ENCODE results near the gene NME3. TPM values are rescaled to one million over a fixed set of nuclear protein-coding genes. Genes with fewer than 3 reads are reported as not detected.

The NME3 gene
- total RNA-seq, 4 donors from 2014 or later: 35.3 to 208 (median 59.7) TPM

DNA sequence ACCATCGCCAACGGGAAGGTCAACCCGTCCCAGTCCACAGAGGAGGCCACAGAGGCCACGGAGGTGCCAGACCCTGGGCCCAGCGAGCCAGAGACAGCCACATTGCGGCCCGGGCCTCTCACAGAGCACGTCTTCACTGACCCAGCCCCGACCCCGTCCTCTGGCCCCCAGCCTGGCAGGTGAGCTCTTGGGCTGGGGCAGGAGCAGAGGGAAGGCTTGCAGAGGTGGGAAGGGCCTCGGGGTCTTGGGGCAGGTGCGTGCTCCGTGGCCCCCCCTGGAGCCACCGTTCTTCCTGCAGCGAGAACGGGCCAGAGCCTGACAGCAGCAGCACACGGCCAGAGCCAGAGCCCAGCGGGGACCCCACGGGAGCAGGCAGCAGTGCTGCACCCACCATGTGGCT is 5.1 kb downstream of the NME3 start:
- Histone ChIP-seq H3K9me3 (no peaks in the 10 kb centered on the region), H3K4me1 (peaks cover 0 to 11% of the 10 kb centered on the region in 2 donors), H3K27me3 (no peaks in the 10 kb centered on the region), H3K27ac (no peak overlapping the region), H3K4me3 (no peak overlapping the region), H3K36me3 (no peaks in the 10 kb centered on the region)
- TF ChIP-seq POLR2A (IDR thresholded peaks at IDR 0.05): no peak
- TF ChIP-seq, protein P1, sequence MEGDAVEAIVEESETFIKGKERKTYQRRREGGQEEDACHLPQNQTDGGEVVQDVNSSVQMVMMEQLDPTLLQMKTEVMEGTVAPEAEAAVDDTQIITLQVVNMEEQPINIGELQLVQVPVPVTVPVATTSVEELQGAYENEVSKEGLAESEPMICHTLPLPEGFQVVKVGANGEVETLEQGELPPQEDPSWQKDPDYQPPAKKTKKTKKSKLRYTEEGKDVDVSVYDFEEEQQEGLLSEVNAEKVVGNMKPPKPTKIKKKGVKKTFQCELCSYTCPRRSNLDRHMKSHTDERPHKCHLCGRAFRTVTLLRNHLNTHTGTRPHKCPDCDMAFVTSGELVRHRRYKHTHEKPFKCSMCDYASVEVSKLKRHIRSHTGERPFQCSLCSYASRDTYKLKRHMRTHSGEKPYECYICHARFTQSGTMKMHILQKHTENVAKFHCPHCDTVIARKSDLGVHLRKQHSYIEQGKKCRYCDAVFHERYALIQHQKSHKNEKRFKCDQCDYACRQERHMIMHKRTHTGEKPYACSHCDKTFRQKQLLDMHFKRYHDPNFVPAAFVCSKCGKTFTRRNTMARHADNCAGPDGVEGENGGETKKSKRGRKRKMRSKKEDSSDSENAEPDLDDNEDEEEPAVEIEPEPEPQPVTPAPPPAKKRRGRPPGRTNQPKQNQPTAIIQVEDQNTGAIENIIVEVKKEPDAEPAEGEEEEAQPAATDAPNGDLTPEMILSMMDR (IDR thresholded peaks at IDR 0.05): no peak
- DNase-seq: no peak
- intact Hi-C loops (cut with DNase I; ENCODE audit: low total_unique reads): no loop called here

DNA sequence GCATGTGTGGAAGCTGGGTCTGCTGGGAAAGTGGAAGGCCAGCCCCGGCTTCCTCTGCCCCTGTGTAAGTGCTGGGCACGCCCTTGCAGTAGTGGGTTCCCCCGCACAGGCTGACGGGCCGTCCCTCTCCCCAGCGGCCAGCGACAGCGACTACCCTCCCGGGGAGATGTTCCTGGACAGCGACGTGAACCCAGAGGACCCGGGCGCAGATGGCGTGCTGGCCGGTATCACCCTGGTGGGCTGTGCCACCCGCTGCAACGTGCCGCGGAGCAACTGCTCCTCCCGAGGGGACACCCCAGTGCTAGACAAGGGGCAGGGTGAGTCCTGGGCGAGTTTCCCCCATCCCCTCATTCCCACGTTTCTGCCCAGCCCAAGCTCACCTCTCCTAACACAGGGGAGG is 5.5 kb downstream of the NME3 start:
- Histone ChIP-seq H3K27ac (no peak overlapping the region), H3K27me3 (no peaks in the 10 kb centered on the region), H3K4me3 (no peak overlapping the region), H3K9me3 (no peaks in the 10 kb centered on the region), H3K36me3 (no peaks in the 10 kb centered on the region), H3K4me1 (peaks cover 0 to 11% of the 10 kb centered on the region in 2 donors)
- intact Hi-C loops (cut with DNase I; ENCODE audit: low total_unique reads): no loop called here
- DNase-seq: no peak
- no peak for TF ChIP-seq POLR2A (IDR thresholded peaks at IDR 0.05)
- TF ChIP-seq, protein P1 (IDR thresholded peaks at IDR 0.05): no peak

DNA sequence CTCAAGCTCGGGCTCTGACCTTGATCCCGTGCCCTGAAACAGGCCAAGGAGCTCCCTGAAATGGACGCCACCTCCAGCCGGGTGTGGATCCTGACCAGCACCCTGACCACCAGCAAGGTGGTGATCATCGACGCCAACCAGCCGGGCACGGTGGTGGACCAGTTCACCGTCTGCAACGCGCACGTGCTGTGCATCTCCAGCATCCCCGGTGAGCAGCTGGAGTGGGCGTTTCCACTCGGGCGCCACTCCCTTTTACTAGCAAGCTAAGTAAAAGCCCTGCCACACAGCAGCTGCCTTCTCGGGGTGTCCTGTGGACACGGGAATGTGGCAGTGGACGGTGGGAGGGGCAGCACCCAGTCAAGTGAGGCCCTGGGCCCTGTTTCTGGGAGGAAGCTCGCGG is 6.4 kb downstream of the NME3 start:
- no peak for DNase-seq
- Histone ChIP-seq H3K27ac (no peak overlapping the region), H3K4me3 (no peak overlapping the region), H3K9me3 (no peaks in the 10 kb centered on the region), H3K4me1 (peaks cover 0 to 6% of the 10 kb centered on the region in 2 donors), H3K36me3 (no peaks in the 10 kb centered on the region), H3K27me3 (no peaks in the 10 kb centered on the region)
- intact Hi-C loops (cut with DNase I; ENCODE audit: low total_unique reads): no loop called here
- TF ChIP-seq, protein P1 (IDR thresholded peaks at IDR 0.05): no peak
- TF ChIP-seq POLR2A (IDR thresholded peaks at IDR 0.05): no peak

DNA sequence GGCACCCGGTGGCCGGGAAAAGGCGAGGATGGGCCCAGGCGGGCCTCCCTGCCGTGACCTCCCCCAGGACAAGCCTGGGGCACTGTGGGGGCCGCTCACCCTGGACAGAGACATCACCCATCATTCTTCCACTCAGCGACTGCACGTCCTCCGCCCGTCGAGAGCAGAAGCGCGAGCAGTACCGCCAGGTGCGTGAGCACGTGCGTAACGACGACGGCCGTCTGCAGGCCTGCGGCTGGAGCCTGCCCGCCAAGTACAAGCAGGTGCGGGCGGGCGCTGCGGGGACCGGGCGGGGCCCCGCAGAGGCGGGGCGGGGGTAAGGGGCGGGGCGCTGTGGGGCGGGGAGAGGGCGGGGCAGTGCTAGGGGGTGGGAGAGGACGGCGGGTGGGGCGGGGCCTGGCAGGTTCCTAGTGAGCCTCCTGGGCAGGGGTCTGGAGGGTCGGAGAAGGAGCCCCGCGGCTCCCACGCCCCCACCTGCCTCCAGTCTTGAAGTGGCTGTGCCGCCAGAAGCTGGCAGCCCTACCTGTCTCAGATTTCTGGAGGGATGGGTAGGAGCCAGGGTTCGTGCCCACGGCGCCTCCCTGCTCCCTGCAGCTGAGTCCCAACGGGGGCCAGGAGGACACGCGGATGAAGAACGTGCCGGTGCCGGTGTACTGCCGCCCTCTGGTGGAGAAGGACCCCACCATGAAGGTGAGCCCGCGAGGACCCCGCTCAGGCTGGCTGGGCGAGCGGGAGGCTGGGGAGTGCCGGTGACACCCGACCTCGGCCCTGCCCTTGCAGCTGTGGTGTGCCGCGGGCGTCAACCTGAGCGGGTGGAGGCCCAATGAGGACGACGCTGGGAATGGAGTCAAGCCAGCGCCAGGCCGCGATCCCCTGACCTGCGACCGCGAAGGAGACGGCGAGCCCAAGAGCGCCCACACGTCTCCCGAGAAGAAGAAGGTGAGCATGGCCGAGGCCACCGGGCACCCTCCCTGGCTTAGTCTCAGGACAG is 7.5 kb downstream of the NME3 start:
- TF ChIP-seq, protein P1 (IDR thresholded peaks at IDR 0.05): peak in 1 of 4 experiments; percentile 14
- no peak for TF ChIP-seq POLR2A (IDR thresholded peaks at IDR 0.05)
- Histone ChIP-seq H3K4me3 (no peak overlapping the region), H3K4me1 (no peaks in the 10 kb centered on the region), H3K27ac (no peak overlapping the region), H3K27me3 (no peaks in the 10 kb centered on the region), H3K9me3 (no peaks in the 10 kb centered on the region), H3K36me3 (no peaks in the 10 kb centered on the region)
- intact Hi-C loops (cut with DNase I; ENCODE audit: low total_unique reads): no loop called here
- DNase-seq: no peak

DNA sequence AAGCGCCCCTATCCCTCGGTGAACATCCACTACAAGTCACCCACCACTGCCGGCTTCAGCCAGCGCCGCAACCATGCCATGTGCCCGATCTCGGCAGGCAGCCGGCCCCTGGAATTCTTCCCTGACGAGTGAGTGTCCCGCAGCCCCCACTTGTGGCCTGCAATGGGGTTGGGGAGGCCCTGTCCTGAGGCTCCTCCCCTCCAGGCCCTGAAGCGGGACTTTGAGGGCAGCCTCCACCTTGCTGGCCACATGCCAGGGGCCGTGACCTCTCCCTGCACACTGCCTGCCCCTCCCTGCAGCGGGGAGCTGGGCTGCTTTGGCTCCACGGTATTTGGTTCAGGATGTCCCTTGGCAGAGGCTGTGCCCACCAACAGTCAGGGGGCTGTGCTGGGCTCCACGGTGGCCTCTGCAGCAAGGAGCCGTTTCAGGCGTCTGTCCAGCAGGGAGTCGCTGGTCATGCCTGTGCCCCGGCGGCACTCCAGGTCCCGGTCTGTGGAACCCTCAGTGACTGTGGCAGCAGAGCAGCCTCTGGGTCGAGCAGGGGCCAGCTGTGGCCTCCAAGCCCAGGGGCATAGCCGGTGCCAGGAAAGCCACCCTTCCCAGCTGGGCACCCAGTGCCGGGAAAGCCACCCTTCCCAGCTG is 8.3 kb downstream of the NME3 start:
- intact Hi-C loops (cut with DNase I; ENCODE audit: low total_unique reads): no loop called here
- no peaks in the 10 kb centered on the region for H3K27me3 ChIP-seq
- H3K9me3 ChIP-seq: no peaks in the 10 kb centered on the region
- TF ChIP-seq, protein P1 (IDR thresholded peaks at IDR 0.05): no peak
- no peak for TF ChIP-seq POLR2A (IDR thresholded peaks at IDR 0.05)
- H3K36me3 ChIP-seq: no peaks in the 10 kb centered on the region
- no peak overlapping the region for H3K4me3 ChIP-seq
- H3K27ac ChIP-seq: no peak overlapping the region
- no peak for DNase-seq
- H3K4me1 ChIP-seq: no peaks in the 10 kb centered on the region
